Measurements from ENCODE around the gene ZSCAN29. TPM values are rescaled to one million over a fixed set of nuclear protein-coding genes. Genes with fewer than 3 reads are reported as not detected.
A peak's percentile ranks its signal among the peaks of the same experiment; 100 is the strongest.

ZSCAN29 gene
- total RNA-seq (10 to 100 TPM; 12.3 to 13.4 (median 12.5) TPM), polyA plus RNA-seq (4.7 TPM)
- long read RNA-seq, donor 1, partial matches to known transcripts: 0 of 6 reads
- long read RNA-seq, donor 1, other reads (novel, unspliced or antisense): 6 of 6 reads
- long read RNA-seq, donor 2, partial matches to known transcripts: 0 of 4 reads
- long read RNA-seq, donor 2, other reads (novel, unspliced or antisense): 4 of 4 reads
- long read RNA-seq, donor 3, partial matches to known transcripts: 2 of 9 reads
- long read RNA-seq, donor 3, other reads (novel, unspliced or antisense): 7 of 9 reads
- long read RNA-seq, donor 4, partial matches to known transcripts: 1 of 3 reads
- long read RNA-seq, donor 4, other reads (novel, unspliced or antisense): 2 of 3 reads

GRCh38 chr15:43370975-43371974 is at the start of gene ZSCAN29, which contains the start of gene TUBGCP4:
Gene ZSCAN29 (minus strand): TSS chr15:43371043. CDS start chr15:43369913, 1,130 bp downstream.
Gene TUBGCP4 (plus strand): TSS chr15:43371101. CDS start chr15:43371355, 254 bp downstream.
- ATAC-seq (peak; percentile 97 to 98), DNase-seq (peak; percentile 86 to 95 (median 93))
- Histone ChIP-seq H3K27ac (ENCODE audit: low read length) (no peak within 1 kb of the TSS), H3K4me3 (ENCODE audit: low read length) (peak within 1 kb of the TSS; percentile 87), H3K27me3 (ENCODE audit: control insufficient read depth, insufficient read depth) (no peaks in the 10 kb centered on the region), H3K9me3 (ENCODE audit: control insufficient read depth, low read length) (no peaks in the 10 kb centered on the region), H3K4me1 (ENCODE audit: control insufficient read depth, insufficient read depth, low read length) (peaks cover 5% of the 10 kb centered on the region)
- 3% methylated on average over 66 of the region's 66 CpGs for WGBS
- intact Hi-C loops (cut with DNase I): no loop called here

GRCh38 chr15:43420435-43420834 is 49.6 kb upstream of the ZSCAN29 start:
- H3K9me3 ChIP-seq (ENCODE audit: control insufficient read depth, low read length): no peaks in the 10 kb centered on the region
- WGBS: 70% methylated on average over 10 of the region's 10 CpGs
- intact Hi-C loops (cut with DNase I): no loop called here
- H3K4me3 ChIP-seq (ENCODE audit: low read length): no peak overlapping the region
- H3K27ac ChIP-seq (ENCODE audit: low read length): no peak overlapping the region
- ATAC-seq (no peak), DNase-seq (no peak)
- no peaks in the 10 kb centered on the region for H3K4me1 ChIP-seq (ENCODE audit: control insufficient read depth, insufficient read depth, low read length)
- no peaks in the 10 kb centered on the region for H3K27me3 ChIP-seq (ENCODE audit: control insufficient read depth, insufficient read depth)

GRCh38 chr15:43414196-43414595 is 43.4 kb upstream of the ZSCAN29 start:
- Histone ChIP-seq H3K27me3 (ENCODE audit: control insufficient read depth, insufficient read depth) (no peaks in the 10 kb centered on the region), H3K27ac (ENCODE audit: low read length) (no peak overlapping the region), H3K9me3 (ENCODE audit: control insufficient read depth, low read length) (no peaks in the 10 kb centered on the region), H3K4me1 (ENCODE audit: control insufficient read depth, insufficient read depth, low read length) (no peaks in the 10 kb centered on the region), H3K4me3 (ENCODE audit: low read length) (no peak overlapping the region)
- DNase-seq (no peak), ATAC-seq (no peak)
- intact Hi-C loops (cut with DNase I): no loop called here

GRCh38 chr15:43412096-43412495 is 41.3 kb upstream of the ZSCAN29 start:
- H3K4me1 ChIP-seq (ENCODE audit: control insufficient read depth, insufficient read depth, low read length): no peaks in the 10 kb centered on the region

GRCh38 chr15:43410572-43411214 is 39.9 kb upstream of the ZSCAN29 start:
- ATAC-seq (no peak), DNase-seq (no peak)
- no peak overlapping the region for H3K4me3 ChIP-seq (ENCODE audit: low read length)
- WGBS: 82% methylated on average over 5 of the region's 5 CpGs
- intact Hi-C loops (cut with DNase I): no loop called here
- H3K9me3 ChIP-seq (ENCODE audit: control insufficient read depth, low read length): no peaks in the 10 kb centered on the region
- H3K27ac ChIP-seq (ENCODE audit: low read length): no peak overlapping the region
- no peaks in the 10 kb centered on the region for H3K27me3 ChIP-seq (ENCODE audit: control insufficient read depth, insufficient read depth)
- no peaks in the 10 kb centered on the region for H3K4me1 ChIP-seq (ENCODE audit: control insufficient read depth, insufficient read depth, low read length)

More at GRCh38 chr15:43412096-43412495, 41.3 kb upstream of the ZSCAN29 start:
- Histone ChIP-seq H3K27me3 (ENCODE audit: control insufficient read depth, insufficient read depth) (no peaks in the 10 kb centered on the region), H3K9me3 (ENCODE audit: control insufficient read depth, low read length) (no peaks in the 10 kb centered on the region), H3K27ac (ENCODE audit: low read length) (no peak overlapping the region), H3K4me3 (ENCODE audit: low read length) (no peak overlapping the region)
- intact Hi-C loops (cut with DNase I): no loop called here
- 90% methylated on average over 1 of the region's 1 CpG for WGBS
- no peak for DNase-seq
- no peak for ATAC-seq

- DNase-seq (no peak), ATAC-seq (no peak)
- no peak overlapping the region for H3K4me3 ChIP-seq (ENCODE audit: low read length)
- no peaks in the 10 kb centered on the region for H3K27me3 ChIP-seq (ENCODE audit: control insufficient read depth, insufficient read depth)
- no peaks in the 10 kb centered on the region for H3K9me3 ChIP-seq (ENCODE audit: control insufficient read depth, low read length)
- 32% methylated on average over 4 of the region's 4 CpGs for WGBS
- intact Hi-C loops (cut with DNase I): no loop called here
- no peaks in the 10 kb centered on the region for H3K4me1 ChIP-seq (ENCODE audit: control insufficient read depth, insufficient read depth, low read length)
- H3K27ac ChIP-seq (ENCODE audit: low read length): no peak overlapping the region
These were observed 37.9 kb upstream of the ZSCAN29 start for GRCh38 chr15:43408789-43409188.

GRCh38 chr15:43406808-43407207 is 36.0 kb upstream of the ZSCAN29 start:
- intact Hi-C loops (cut with DNase I): no loop called here
- 72% methylated on average over 2 of the region's 2 CpGs for WGBS
- H3K4me3 ChIP-seq (ENCODE audit: low read length): no peak overlapping the region
- no peaks in the 10 kb centered on the region for H3K27me3 ChIP-seq (ENCODE audit: control insufficient read depth, insufficient read depth)
- H3K27ac ChIP-seq (ENCODE audit: low read length): no peak overlapping the region
- no peaks in the 10 kb centered on the region for H3K4me1 ChIP-seq (ENCODE audit: control insufficient read depth, insufficient read depth, low read length)
- ATAC-seq (no peak), DNase-seq (no peak)
- no peaks in the 10 kb centered on the region for H3K9me3 ChIP-seq (ENCODE audit: control insufficient read depth, low read length)

- ATAC-seq: no peak
- intact Hi-C loops (cut with DNase I): no loop called here
- Histone ChIP-seq H3K4me3 (ENCODE audit: low read length) (no peak overlapping the region), H3K27me3 (ENCODE audit: control insufficient read depth, insufficient read depth) (no peaks in the 10 kb centered on the region), H3K4me1 (ENCODE audit: control insufficient read depth, insufficient read depth, low read length) (no peaks in the 10 kb centered on the region), H3K9me3 (ENCODE audit: control insufficient read depth, low read length) (no peaks in the 10 kb centered on the region), H3K27ac (ENCODE audit: low read length) (no peak overlapping the region)
- DNase-seq: no peak
- 61% methylated on average over 2 of the region's 2 CpGs for WGBS
These were observed 35.3 kb upstream of the ZSCAN29 start for GRCh38 chr15:43406189-43406588.

- H3K27me3 ChIP-seq (ENCODE audit: control insufficient read depth, insufficient read depth): no peaks in the 10 kb centered on the region
- no peaks in the 10 kb centered on the region for H3K9me3 ChIP-seq (ENCODE audit: control insufficient read depth, low read length)
- no peak overlapping the region for H3K4me3 ChIP-seq (ENCODE audit: low read length)
- intact Hi-C loops (cut with DNase I): no loop called here
- 83% methylated on average over 5 of the region's 5 CpGs for WGBS
- ATAC-seq: no peak
- no peak for DNase-seq
- no peak overlapping the region for H3K27ac ChIP-seq (ENCODE audit: low read length)
- no peaks in the 10 kb centered on the region for H3K4me1 ChIP-seq (ENCODE audit: control insufficient read depth, insufficient read depth, low read length)
These were observed 33.3 kb upstream of the ZSCAN29 start for GRCh38 chr15:43404130-43404529.

- ATAC-seq (no peak), DNase-seq (no peak)
- no peak overlapping the region for H3K4me3 ChIP-seq (ENCODE audit: low read length)
- intact Hi-C loops (cut with DNase I): no loop called here
- no peaks in the 10 kb centered on the region for H3K4me1 ChIP-seq (ENCODE audit: control insufficient read depth, insufficient read depth, low read length)
- H3K9me3 ChIP-seq (ENCODE audit: control insufficient read depth, low read length): no peaks in the 10 kb centered on the region
- no peak overlapping the region for H3K27ac ChIP-seq (ENCODE audit: low read length)
- no peaks in the 10 kb centered on the region for H3K27me3 ChIP-seq (ENCODE audit: control insufficient read depth, insufficient read depth)
- 85% methylated on average over 8 of the region's 8 CpGs for WGBS
These were observed 32.8 kb upstream of the ZSCAN29 start for GRCh38 chr15:43403616-43404015.
